Pancreas (tissue), 10 donors: Measurements from ENCODE around the gene GLCE. TPM values are rescaled to one million over a fixed set of nuclear protein-coding genes. Genes with fewer than 3 reads are reported as not detected.
A peak's percentile ranks its signal among the peaks of the same experiment; 100 is the strongest.

ENCODE experiments used
- ATAC-seq, 4 donors: fragments of 200-7000 bp; cut with Tn5 transposase; one replicate each; pipeline versions ENCODE4 v1.8.0 to v1.9.1; 2020; ENCODE audit warnings: mild to moderate bottlenecking in 4 of 4, moderate library complexity in 4 of 4
- DNase-seq, 6 donors: peaks; one replicate each; pipeline ENCODE4 v3.0.0-alpha.2; 2020
- FAIRE-seq: peaks from 2 replicates; lab custom pipeline; 2012; peaks lifted over from hg19 to GRCh38; lab: Jason Lieb, UNC
- H3K27ac ChIP-seq, 4 donors: fragments of 200-600 bp; sonication (generic); 1 replicate in 3 of 4; 2 replicates in 1 of 4; pipeline versions ENCODE4 v1.5.0 to v1.8.0; 2020
- H3K27me3 ChIP-seq, 4 donors: fragments of 200-600 bp; one replicate each; pipeline ENCODE4 v1.8.0; 2021
- H3K36me3 ChIP-seq, 3 donors: fragments of 200-600 bp; sonication (generic) in 1 of 3; one replicate each; pipeline versions ENCODE4 v1.5.0 to v1.8.0; 2020 to 2021
- H3K4me1 ChIP-seq, 3 donors: fragments of 200-600 bp; one replicate each; pipeline ENCODE4 v1.8.0; 2021
- H3K4me3 ChIP-seq, 4 donors: fragments of 200-600 bp; sonication (generic) in 2 of 4; one replicate each; pipeline versions ENCODE4 v1.5.0 to v1.8.0; 2020 to 2021
- H3K9me3 ChIP-seq, 4 donors: fragments of 200-600 bp; one replicate each; pipeline ENCODE4 v1.8.0; 2021
- WGBS, 2 donors: extraction: QIAGEN DNeasy Blood & Tissue Kit; methylation state at CpG; one replicate each; pipeline ENCODE4 v1.1.7; 2013; 5-methylcytosine and 5-hydroxymethylcytosine counted together
- intact Hi-C, 3 donors: fragments of 100-400 bp; cut with DNase I; formaldehyde crosslinking; loops; one replicate each; pipeline versions ENCODE4 v1.11.1 to v1.14.2; 2022
- polyA plus RNA-seq, 2 donors: library from polyadenylated mRNA; stranded (reverse); fragments of 200-250 nt; gene quantifications; one replicate each; pipeline ENCODE4 v1.2.3, GENCODE V29; 2013
- total RNA-seq, 6 donors: library from RNA; stranded (reverse); fragmentation: NEBNext Ultra II Directional in 4 of 6; extraction: Animal tissue kit (Norgen Biotek cat#: 25700) in 4 of 6; gene quantifications; one replicate each; pipeline versions ENCODE4 v1.2.1 to v1.2.4, GENCODE V29; 2021 to 2023
- TF ChIP-seq, protein P1 (sequence below), 4 donors: fragments of 200-600 bp; sonication (generic) in 3 of 4; IDR thresholded peaks; one replicate each; pipeline versions ENCODE4 v1.5.0 to v1.8.0; 2021; ENCODE audit warnings: antibody characterized with exemption in 4 of 4
- donor health status: healthy with polysubstance abuse.
- donor health status: DM: no; HTN: no; CAD: no; lungs with moderate emphysema.
- donor health status: DM: no; HTN: no; CAD: no.
- donor health status: control.
- donor health status: control.
- donor health status: Bipolar disorder and iron deficiency.
- donor health status: DM: yes; HTN: yes; CAD: no.
- donor health status: DM: no; HTN: no; CAD: no.
- donor health status: DM: no; HTN: no; CAD: no.
- donor health status: DM: yes; HTN: yes; CAD: no.

Gene GLCE
- total and polyA plus RNA-seq, 8 donors: 2.7 to 10.8 (median 5.9) TPM

DNA sequence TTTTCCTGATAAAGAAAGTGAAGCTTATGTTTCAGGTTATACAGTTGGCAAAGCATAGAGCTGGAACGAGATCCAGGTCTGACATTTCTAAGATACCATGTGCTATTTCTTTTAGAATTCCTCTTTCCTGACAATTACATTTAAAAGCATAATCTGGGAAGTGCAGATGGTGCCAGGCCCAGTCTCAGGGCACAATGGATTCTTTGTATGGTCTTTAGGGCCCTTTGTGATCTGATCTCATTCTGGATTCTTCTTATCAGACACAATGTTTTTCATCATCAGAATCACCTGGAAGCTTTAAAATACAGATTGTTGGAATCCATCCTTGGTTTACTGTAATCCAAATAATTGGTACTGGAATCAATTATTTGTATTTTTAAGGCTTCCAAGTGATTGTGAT, 18.6 kb upstream of the GLCE start:
- WGBS, 2 donors: 41 to 43% methylated on average over 1 of the region's 1 CpG
- H3K27me3 ChIP-seq: no peaks in the 10 kb centered on the region
- peak in 2 of 4 donors; percentile 40 to 77 for ATAC-seq
- no peaks in the 10 kb centered on the region for H3K9me3 ChIP-seq
- intact Hi-C loops: no loop called here
- DNase-seq: no peak
- TF ChIP-seq, protein P1, sequence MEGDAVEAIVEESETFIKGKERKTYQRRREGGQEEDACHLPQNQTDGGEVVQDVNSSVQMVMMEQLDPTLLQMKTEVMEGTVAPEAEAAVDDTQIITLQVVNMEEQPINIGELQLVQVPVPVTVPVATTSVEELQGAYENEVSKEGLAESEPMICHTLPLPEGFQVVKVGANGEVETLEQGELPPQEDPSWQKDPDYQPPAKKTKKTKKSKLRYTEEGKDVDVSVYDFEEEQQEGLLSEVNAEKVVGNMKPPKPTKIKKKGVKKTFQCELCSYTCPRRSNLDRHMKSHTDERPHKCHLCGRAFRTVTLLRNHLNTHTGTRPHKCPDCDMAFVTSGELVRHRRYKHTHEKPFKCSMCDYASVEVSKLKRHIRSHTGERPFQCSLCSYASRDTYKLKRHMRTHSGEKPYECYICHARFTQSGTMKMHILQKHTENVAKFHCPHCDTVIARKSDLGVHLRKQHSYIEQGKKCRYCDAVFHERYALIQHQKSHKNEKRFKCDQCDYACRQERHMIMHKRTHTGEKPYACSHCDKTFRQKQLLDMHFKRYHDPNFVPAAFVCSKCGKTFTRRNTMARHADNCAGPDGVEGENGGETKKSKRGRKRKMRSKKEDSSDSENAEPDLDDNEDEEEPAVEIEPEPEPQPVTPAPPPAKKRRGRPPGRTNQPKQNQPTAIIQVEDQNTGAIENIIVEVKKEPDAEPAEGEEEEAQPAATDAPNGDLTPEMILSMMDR (IDR thresholded peaks at IDR 0.05): no peak
- peak overlapping the region in 1 of 4 donors; percentile 1 for H3K27ac ChIP-seq
- no peak overlapping the region for H3K4me3 ChIP-seq
- H3K36me3 ChIP-seq: no peaks in the 10 kb centered on the region
- no peaks in the 10 kb centered on the region for H3K4me1 ChIP-seq
- no peak for FAIRE-seq

DNA sequence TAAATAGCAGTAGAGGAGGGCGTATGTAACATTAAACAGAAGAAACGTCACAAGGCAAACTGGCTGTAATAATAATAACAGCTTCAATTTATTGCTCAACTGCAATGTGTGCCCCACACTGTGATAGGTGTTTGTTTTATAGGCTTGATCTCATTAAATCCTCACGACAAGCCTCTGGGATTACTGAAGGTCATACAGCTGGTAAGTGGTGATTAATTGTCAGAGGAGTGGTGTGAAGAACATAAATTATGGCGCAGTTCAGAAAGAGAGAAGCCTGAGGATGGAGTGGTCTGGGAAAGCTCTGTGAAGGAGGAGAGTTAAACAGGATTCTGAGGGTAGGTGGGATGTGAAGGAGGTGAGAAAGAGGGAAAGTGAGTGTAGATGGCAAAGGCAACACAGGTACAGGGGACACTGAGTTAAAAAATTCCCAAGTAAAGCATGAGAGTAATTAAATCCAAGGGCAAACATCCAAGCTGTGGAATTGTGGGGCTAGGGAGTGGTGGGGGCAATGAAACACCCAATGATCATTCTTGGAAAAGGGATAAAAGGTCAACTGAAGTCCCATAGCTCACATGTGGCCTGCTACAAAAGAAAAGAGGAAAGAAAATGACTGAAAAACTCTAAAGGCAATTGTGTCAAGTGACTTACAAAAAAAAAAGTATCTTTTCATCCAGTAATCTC, 16.5 kb upstream of the GLCE start:
- DNase-seq: no peak
- TF ChIP-seq, protein P1 (IDR thresholded peaks at IDR 0.05): no peak
- no peak overlapping the region for H3K4me3 ChIP-seq

DNA sequence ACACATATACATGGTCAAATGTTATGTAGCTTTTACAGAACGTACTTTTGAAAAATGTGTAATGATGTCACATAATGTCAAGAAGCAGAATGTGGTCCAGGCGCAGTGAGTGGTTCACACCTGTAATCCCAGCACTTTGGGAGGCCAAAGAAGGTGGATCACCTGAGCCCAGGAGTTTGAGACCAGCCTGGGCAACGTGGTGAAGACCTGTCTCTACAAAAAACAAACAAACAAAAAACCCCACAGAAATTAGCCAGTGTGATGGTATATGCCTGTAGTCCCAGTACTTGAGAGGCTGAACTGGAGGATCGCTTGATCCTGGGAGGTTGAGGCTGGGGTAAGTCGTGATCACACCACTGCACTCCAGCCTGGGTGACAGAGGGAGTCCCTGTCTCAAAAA, 15.9 kb upstream of the GLCE start:
- DNase-seq (no peak), FAIRE-seq (no peak), ATAC-seq (no peak)
- intact Hi-C loops: no loop called here
- Histone ChIP-seq H3K36me3 (no peaks in the 10 kb centered on the region), H3K4me1 (no peaks in the 10 kb centered on the region), H3K9me3 (no peaks in the 10 kb centered on the region), H3K27ac (no peak overlapping the region), H3K27me3 (no peaks in the 10 kb centered on the region), H3K4me3 (no peak overlapping the region)
- TF ChIP-seq, protein P1 (IDR thresholded peaks at IDR 0.05): no peak
- WGBS, 2 donors: 60 to 64% methylated on average over 5 of the region's 5 CpGs

More for the DNA sequence above, 16.5 kb upstream of the GLCE start:
- intact Hi-C loops: no loop called here
- Histone ChIP-seq H3K27me3 (no peaks in the 10 kb centered on the region), H3K27ac (no peak overlapping the region), H3K36me3 (no peaks in the 10 kb centered on the region), H3K4me1 (no peaks in the 10 kb centered on the region), H3K9me3 (no peaks in the 10 kb centered on the region)
- FAIRE-seq (no peak), ATAC-seq (peak in 1 of 4 donors; percentile 45)
- WGBS, 2 donors: 25 to 31% methylated on average over 4 of the region's 4 CpGs

DNA sequence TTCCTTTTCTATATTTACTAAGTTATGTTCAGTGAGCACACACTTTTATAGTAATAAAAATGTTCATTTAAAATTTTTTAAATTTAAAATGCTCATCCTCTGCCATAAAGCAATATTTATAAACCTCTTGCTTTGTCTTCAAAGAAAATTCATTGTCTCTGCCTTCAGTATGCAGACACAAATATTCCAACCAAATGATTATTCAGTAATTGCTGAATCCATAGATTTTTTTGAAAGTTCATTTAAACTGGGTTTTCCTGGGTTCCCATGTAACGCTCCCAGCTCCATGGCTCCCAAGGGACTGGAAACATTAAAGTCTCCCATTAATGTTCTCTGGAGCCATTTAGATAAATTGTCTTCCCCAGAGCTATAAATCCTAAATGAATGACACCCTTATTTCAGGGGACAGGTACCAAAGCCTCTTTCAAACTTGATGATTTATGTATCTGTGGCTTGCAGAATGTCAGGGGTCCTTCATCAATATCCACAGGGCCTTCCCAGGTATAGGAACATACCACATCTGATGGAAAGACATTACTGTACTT, 15.2 kb upstream of the GLCE start:
- H3K9me3 ChIP-seq: no peaks in the 10 kb centered on the region
- no peaks in the 10 kb centered on the region for H3K36me3 ChIP-seq
- no peak overlapping the region for H3K4me3 ChIP-seq
- no peak for FAIRE-seq
- ATAC-seq: no peak
- intact Hi-C loops: no loop called here
- 76 to 83% methylated on average over 1 of the region's 1 CpG for WGBS, 2 donors
- no peaks in the 10 kb centered on the region for H3K27me3 ChIP-seq
- DNase-seq: no peak
- H3K4me1 ChIP-seq: no peaks in the 10 kb centered on the region
- H3K27ac ChIP-seq: no peak overlapping the region
- TF ChIP-seq, protein P1 (IDR thresholded peaks at IDR 0.05): no peak
